Mesothelial cell of epicardium (in vitro differentiated cells): ENCODE measurements around the gene ANO1. TPM values are rescaled to one million over a fixed set of nuclear protein-coding genes. Genes with fewer than 3 reads are reported as not detected.
"Not testable (repeated sequence)": the region's sequence is repeated elsewhere in the genome, so short reads cannot be mapped to it uniquely, and the experiment has no call there.

Experiments used
- DNase-seq, 2 experiments: peaks; one replicate each; pipeline ENCODE4 v3.0.0; 2021; ENCODE audit warnings: low spot score in 2 of 2; ENCODE audit not compliant: unreplicated experiment in 2 of 2
- H3K27ac Mint-ChIP-seq: 2 replicates; pipeline ENCODE4 v1.8.0; 2021; ENCODE audit warnings: mixed read lengths
- H3K27me3 Mint-ChIP-seq: 2 replicates; pipeline ENCODE4 v1.8.0; 2021; ENCODE audit warnings: low read depth, mixed read lengths
- H3K36me3 Mint-ChIP-seq: 2 replicates; pipeline ENCODE4 v1.8.0; 2021; ENCODE audit warnings: mixed read lengths
- H3K4me1 Mint-ChIP-seq: 2 replicates; pipeline ENCODE4 v1.8.0; 2021; ENCODE audit warnings: mixed read lengths
- H3K4me3 Mint-ChIP-seq: 2 replicates; pipeline ENCODE4 v1.8.0; 2021; ENCODE audit warnings: mild to moderate bottlenecking, moderate library complexity, mixed read lengths
- H3K9me3 Mint-ChIP-seq: 2 replicates; pipeline ENCODE4 v1.8.0; 2021; ENCODE audit warnings: mixed read lengths
- CTCF ChIP-seq: fragments of 200-600 bp; sonication (generic); IDR thresholded peaks from one replicate; pipeline ENCODE4 v1.5.0; 2021; ENCODE audit warnings: antibody characterized with exemption; ENCODE audit not compliant: unreplicated experiment
- total RNA-seq: library from RNA; stranded (reverse); gene quantifications from 3 replicates; pipeline ENCODE4 v1.2.1, GENCODE V29; 2021

The ANO1 gene
- total RNA-seq, 1 donor from 2014 or later: 37.2 TPM

DNA sequence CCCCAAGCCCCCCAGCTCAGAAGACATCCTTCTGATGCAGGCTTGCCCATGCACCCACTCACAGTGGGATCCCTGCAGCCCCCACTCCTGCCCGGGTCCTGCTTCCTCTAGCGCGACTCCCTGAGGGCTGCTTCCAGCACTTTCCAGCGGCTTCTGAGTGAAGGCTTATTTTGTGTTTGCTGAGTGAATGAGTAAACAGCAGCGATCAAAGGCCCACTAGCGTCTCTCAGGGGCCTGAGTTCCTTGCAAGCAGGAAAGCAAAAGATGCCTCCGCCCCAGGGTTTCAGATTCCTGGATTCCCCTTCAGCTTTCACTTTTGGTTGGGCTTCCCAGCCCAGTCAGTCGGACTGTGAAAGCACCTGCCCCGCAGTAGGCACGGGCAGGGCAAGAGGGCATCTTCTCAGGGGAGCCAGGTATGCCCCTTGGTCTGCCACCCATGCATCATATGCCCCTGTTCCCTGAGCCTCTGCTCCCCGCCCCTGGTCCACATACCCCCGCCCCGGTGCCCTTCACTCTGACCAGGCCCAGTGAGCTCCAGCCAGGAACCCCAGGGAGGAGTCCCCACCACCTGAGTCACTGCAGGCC lies 134.2 kb downstream of the ANO1 start:
- no peak overlapping the region for H3K4me3 Mint-ChIP-seq
- H3K4me1 Mint-ChIP-seq: no peaks in the 10 kb centered on the region
- peaks cover 17% of the 10 kb centered on the region for H3K36me3 Mint-ChIP-seq
- no peak for TF ChIP-seq CTCF
- no peaks in the 10 kb centered on the region for H3K27me3 Mint-ChIP-seq
- no peak overlapping the region for H3K27ac Mint-ChIP-seq
- no peak for DNase-seq
- no peaks in the 10 kb centered on the region for H3K9me3 Mint-ChIP-seq

DNA sequence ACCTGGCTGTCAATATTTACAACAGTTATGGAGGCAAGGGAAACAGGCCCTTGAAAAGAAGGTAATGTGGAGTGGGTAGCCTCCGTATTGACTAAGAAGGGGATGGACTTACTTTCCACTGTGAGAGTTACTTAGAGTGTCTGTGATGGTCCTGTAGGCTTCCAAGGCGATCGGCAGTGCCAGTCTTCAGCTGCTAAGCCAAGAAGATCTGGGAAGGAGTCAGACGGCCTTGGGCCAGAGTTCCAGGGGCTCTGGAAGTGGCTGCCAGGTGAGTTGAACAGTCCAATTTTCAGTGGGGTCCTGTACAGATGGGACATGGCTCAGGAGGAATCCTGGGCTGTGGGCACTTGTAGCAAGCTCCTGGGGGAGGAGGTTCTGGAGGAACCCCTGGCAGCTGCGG lies 139.3 kb downstream of the ANO1 start:
- H3K27me3 Mint-ChIP-seq: peaks cover 11% of the 10 kb centered on the region
- not testable (repeated sequence) for H3K27ac Mint-ChIP-seq, H3K4me3 Mint-ChIP-seq, H3K36me3 Mint-ChIP-seq, H3K4me1 Mint-ChIP-seq, DNase-seq, H3K9me3 Mint-ChIP-seq

DNA sequence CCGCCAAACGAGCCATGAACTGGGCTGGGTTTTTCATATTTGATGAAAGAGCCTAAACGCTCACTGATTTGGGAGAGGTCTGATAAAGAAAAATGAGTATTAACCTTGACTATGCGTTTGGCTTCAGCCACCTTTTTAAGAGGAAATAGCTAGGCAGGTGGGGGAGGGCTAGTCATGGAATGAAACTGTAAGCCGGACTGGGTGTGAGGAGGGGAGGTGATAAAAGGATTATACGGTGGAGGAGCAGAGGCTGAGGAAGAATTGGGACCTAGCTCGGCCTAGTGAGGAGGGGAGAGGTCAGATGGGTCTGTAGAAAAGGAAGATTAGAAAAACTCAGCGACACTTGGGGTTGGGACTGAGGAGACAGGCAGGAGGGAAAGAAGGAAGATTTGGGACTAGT lies 140.0 kb downstream of the ANO1 start:
- H3K4me1 Mint-ChIP-seq, H3K4me3 Mint-ChIP-seq, DNase-seq, H3K9me3 Mint-ChIP-seq, H3K36me3 Mint-ChIP-seq, H3K27ac Mint-ChIP-seq: not testable (repeated sequence)
- peaks cover 12% of the 10 kb centered on the region for H3K27me3 Mint-ChIP-seq

GRCh38 chr11:70220136-70220535 lies 142.0 kb downstream of the ANO1 start:
- Mint-ChIP-seq H3K4me1 (peaks cover 5% of the 10 kb centered on the region), H3K27me3 (peaks cover 26% of the 10 kb centered on the region), H3K9me3 (peaks cover 5% of the 10 kb centered on the region), H3K27ac (no peak overlapping the region), H3K4me3 (no peak overlapping the region), H3K36me3 (no peaks in the 10 kb centered on the region)
- DNase-seq: no peak
- no peak for TF ChIP-seq CTCF

GRCh38 chr11:70220920-70221319 lies 142.8 kb downstream of the ANO1 start:
- no peak for TF ChIP-seq CTCF

GRCh38 chr11:70225681-70226177 lies 147.6 kb downstream of the ANO1 start:
- DNase-seq: no peak
- Mint-ChIP-seq H3K27me3 (peaks cover 15% of the 10 kb centered on the region), H3K9me3 (peaks cover 2% of the 10 kb centered on the region), H3K27ac (no peak overlapping the region), H3K4me1 (no peaks in the 10 kb centered on the region), H3K36me3 (no peaks in the 10 kb centered on the region), H3K4me3 (no peak overlapping the region)
- no peak for TF ChIP-seq CTCF

More at GRCh38 chr11:70220920-70221319, 142.8 kb downstream of the ANO1 start:
- H3K4me3 Mint-ChIP-seq: no peak overlapping the region
- H3K9me3 Mint-ChIP-seq: peaks cover 5% of the 10 kb centered on the region
- H3K27ac Mint-ChIP-seq: no peak overlapping the region
- DNase-seq: no peak
- H3K27me3 Mint-ChIP-seq: peaks cover 26% of the 10 kb centered on the region
- peaks cover 5% of the 10 kb centered on the region for H3K4me1 Mint-ChIP-seq
- no peaks in the 10 kb centered on the region for H3K36me3 Mint-ChIP-seq

DNA sequence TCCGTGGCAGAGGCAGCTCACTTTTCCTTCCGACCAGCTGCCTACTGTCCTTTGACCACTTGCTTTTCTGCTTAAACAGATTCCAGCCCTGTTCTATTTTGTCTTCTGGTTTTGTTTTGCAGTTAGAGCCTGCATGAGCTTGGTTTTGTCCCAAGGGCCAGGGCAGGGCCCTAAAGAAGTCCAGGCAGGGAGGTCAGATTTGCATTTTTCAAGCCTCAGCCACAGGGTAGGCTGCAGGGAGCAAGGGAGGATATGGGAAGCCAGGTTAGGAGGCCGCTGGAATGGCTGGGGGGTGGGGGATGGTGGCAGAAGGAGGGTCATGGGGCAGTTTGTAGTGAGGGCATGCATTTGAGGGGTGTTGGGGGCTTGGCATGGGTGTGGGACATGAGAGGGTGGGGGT lies 148.1 kb downstream of the ANO1 start:
- H3K4me1 Mint-ChIP-seq: no peaks in the 10 kb centered on the region
- H3K9me3 Mint-ChIP-seq: no peaks in the 10 kb centered on the region
- no peak for DNase-seq
- TF ChIP-seq CTCF: no peak
- no peak overlapping the region for H3K27ac Mint-ChIP-seq
- no peak overlapping the region for H3K4me3 Mint-ChIP-seq
- peaks cover 15% of the 10 kb centered on the region for H3K27me3 Mint-ChIP-seq
- H3K36me3 Mint-ChIP-seq: no peaks in the 10 kb centered on the region
